ENCODE measurements around the gene GSC2.

The GSC2 gene

GRCh38 chr22:19133561-19133960 lies 16.5 kb downstream of the GSC2 start:
- no peak for DNase-seq (ENCODE audit: low read depth in 2 of 2)

DNA sequence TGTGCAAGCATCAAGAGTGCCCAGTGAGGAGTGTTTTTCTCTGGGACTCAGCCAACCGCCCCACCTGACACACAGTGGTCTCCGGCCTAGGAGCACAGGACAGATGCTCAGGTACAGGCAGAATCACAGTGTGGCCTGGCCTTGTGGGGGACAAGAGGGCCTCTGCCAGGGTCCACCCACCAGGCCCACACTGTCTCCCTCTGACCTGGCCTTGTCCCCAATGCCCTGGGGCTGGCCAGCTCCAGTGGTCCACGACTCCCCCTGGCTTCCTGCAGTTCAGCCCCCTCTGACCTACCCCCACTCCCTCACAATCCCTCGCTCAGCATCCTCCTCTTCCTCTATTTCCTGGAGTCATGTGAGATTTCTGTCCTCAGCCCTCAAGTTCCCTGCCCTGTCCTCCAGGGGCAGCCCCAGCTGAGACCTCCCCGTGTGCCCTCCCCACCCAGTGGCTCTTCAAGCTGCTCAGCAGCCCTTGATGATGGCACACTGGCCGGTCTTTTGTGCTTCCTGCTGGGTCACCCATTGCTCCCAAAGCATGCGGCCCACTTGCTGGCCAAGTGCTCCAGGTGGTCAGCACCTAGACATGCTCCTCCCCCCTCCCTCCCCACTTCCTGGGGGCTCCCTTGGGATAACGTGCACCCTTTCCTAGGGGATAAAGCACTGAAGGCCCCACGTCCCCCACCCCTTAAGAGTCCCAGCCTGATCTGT lies 17.2 kb downstream of the GSC2 start:
- no peak for DNase-seq (ENCODE audit: low read depth in 2 of 2)

DNA sequence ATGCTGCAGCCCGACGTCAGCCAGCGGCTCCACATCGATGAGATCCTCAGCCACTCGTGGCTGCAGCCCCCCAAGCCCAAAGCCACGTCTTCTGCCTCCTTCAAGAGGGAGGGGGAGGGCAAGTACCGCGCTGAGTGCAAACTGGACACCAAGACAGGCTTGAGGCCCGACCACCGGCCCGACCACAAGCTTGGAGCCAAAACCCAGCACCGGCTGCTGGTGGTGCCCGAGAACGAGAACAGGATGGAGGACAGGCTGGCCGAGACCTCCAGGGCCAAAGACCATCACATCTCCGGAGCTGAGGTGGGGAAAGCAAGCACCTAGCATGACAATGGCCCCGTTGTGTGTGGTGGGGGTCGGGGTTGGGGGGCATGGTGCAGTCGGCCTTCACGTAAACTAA lies 17.9 kb downstream of the GSC2 start:
- DNase-seq (ENCODE audit: low read depth in 2 of 2) = no peak

- no peak for DNase-seq (ENCODE audit: low read depth in 2 of 2)
These were observed 18.4 kb downstream of the GSC2 start for GRCh38 chr22:19131685-19132015.

- DNase-seq (ENCODE audit: low read depth in 2 of 2) = no peak
These were observed 19.0 kb downstream of the GSC2 start, which contains the start of gene TSSK2 for GRCh38 chr22:19130959-19131684. TSSK2 (plus strand) TSS chr22:19131308; CDS start chr22:19131400, 92 bp downstream.

GRCh38 chr22:19129871-19130270 lies 20.2 kb downstream of the GSC2 start:
- DNase-seq (ENCODE audit: low read depth in 2 of 2) = no peak

DNA sequence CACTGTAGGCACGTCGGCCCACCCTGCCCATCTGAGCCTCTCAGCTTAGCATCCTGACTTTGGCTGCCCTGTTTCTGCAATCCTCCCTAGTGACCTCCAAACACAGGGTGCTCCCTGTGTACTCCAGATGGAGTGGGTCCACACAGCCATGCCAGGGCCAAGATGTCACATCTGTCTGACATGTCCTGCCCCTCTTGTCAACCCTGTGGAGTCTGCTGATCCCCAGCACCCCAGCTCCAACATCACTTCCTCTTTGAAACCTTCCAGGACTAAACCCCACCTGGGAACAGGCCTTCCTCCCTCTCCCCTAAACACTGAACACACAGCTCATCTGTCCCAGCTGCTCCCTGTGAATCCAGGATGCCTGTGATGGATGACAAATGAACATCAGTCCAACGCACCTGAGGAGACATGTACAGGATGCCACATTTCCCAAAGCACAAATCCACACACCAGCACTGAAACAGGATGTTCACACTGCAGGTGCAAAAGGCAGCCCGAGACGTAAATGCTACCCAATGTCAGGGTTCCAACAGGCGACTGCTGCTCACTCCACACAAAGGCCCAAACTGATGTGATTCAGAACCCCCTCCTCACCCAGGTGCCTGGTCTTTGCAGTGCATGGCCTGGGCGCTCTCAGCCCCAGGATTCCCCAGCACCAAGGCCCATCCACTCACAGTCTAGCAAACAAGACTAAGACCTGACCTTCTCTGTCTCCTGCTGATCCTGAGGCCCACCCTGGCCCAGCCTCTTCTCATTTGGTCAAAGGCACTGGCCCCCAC lies 21.0 kb downstream of the GSC2 start:
- no peak for DNase-seq (ENCODE audit: low read depth in 2 of 2)

GRCh38 chr22:19128009-19128401 lies 22.1 kb downstream of the GSC2 start:
- DNase-seq (ENCODE audit: low read depth in 2 of 2) = no peak

GRCh38 chr22:19127329-19128008 lies 22.6 kb downstream of the GSC2 start:
- DNase-seq (ENCODE audit: low read depth in 2 of 2) = no peak

GRCh38 chr22:19126309-19127273 lies 23.5 kb downstream of the GSC2 start:
- DNase-seq (ENCODE audit: low read depth in 2 of 2) = no peak

DNA sequence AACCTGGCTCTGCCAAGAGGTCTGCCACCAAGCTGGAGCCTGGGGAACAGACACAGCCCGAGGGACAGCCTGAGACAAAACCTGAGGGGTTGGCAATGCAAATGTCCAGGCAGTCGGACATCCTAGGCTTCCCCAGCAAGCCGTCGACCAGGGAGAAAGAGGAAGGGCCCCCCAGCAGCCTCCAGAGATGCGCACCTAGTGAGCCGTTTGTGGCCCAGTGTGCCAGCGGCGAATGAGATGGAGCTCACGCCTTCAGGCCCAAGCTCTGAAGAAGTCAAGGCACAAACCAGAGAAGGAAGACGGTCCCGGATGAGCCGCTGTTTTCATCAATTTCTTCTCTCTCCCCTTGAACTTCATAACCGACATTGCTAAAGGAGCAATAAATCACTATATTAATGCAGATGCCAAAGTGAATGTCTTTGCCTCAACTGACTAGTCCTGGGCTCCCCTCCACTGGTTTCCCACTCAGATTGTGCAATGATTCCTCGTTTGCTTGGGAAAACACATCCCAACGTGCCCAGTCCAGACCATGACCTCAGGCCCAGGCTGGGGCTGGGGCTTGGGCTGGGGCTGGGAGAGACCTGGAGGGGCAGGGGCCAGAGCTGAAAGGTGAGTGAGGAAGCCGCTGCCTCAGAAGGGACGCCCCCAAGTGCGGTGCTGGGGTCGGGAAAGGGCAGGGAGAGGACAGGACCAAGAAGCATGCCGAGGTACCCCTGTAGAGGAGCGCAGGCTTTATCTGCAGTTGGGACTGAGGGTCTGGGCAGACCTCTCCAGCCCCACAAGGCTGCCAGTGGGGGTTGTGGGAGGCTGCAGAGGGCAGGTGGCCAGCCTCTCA lies 24.4 kb downstream of the GSC2 start:
- no peak for DNase-seq (ENCODE audit: low read depth in 2 of 2)

DNA sequence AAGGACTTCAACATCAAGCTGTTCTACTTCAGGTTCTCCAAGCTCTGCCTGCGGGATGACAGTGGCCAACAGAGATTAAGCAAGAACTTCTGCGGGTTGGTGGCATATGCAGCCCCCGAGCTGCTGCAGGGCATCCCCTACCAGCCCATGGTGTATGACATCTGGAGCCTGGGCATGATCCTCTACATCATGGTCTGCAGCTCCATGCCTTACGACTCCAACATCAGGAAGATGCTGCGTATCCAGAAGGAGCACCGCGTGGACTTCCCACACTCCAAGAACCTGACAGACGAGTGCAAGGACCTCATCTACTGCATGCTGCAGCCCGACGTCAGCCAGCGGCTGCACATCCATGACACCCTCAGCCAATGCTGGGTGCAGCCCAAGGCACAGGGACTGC lies 25.1 kb downstream of the GSC2 start:
- no peak for DNase-seq (ENCODE audit: low read depth in 2 of 2)

GRCh38 chr22:19124377-19124776 lies 25.7 kb downstream of the GSC2 start:
- DNase-seq (ENCODE audit: low read depth in 2 of 2) = no peak

- DNase-seq (ENCODE audit: low read depth in 2 of 2) = no peak
These were observed 26.2 kb downstream of the GSC2 start for GRCh38 chr22:19123936-19124335.

- DNase-seq (ENCODE audit: low read depth in 2 of 2) = no peak
These were observed 27.2 kb downstream of the GSC2 start for GRCh38 chr22:19122752-19123492.

DNA sequence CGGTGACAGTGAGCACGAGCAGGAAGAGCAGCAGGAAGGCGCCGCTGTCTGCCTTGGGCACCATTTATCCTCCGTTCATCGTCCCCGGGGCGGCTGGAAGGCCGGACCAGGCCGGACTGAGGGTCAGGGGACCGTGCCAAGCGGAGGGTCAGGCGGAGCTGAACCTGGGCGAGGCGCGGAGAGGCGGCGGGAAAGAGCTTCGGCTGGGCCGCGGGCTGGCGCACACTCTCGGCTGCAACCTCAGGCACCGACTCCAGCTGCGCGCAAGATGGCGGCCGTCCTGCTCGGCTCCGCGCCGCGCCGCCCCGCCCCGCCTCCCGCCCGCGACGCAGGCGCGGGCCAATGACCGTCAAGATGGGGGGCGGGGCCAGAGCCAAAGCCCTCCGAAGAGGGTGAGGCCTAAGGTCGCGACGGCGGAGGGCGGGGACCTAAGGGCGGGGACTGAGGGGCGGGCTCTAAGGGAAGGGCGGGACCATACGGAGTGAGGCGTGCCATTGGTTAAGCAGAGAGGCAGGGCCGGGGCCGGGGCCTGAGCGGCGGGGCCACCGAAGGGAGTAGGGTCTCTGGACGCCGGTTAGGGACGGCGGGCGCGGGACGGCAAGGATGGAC lies 27.8 kb downstream of the GSC2 start, which contains the start of gene DGCR2:
Gene DGCR2, minus strand, starts transcription at position 270 of the 609 bp plus-strand sequence. Its CDS starts 206 bp downstream, at position 64.
- peak; percentile 94 to 95 for DNase-seq (ENCODE audit: low read depth in 2 of 2)

DNA sequence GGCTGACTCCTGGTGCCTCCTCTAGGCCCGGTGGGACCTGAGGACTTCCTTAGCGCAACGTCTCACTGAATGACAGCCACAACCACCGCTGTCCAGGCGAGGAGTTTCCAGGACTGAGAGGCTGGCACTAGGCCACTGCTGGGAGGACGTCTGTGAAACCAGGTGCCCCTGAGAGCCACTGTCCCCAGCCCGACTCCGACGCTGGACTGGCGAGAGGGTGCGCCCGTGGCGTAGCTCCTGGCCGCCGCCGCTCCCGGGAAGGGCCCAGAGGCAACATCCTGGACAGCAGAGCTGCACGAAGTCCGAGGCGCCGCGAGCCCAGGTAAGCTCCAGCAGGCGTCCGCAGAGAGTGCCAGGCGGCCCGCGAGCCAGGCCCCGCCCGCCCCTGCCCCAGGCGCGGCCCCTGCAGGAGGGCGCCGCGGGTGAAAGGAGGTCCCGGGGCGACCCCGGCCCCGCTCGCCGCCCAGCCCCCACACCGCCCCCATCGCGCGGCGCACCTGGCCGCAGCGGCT lies 28.4 kb downstream of the GSC2 start:
- peak; percentile 16 to 26 for DNase-seq (ENCODE audit: low read depth in 2 of 2)

- no peak for DNase-seq (ENCODE audit: low read depth in 2 of 2)
These were observed 29.1 kb downstream of the GSC2 start for GRCh38 chr22:19120829-19121630.

Data from stimulated activated CD8-positive, alpha-beta memory T cell treated with anti-CD3 and anti-CD28 coated beads, Interleukin-2, amount 100 ng/mL, for 48 hours (primary cell).